Measurements from ENCODE around the gene ZMYND12. TPM values are rescaled to one million over a fixed set of nuclear protein-coding genes. Genes with fewer than 3 reads are reported as not detected.

ZMYND12 gene
- total RNA-seq, 1 experiment from 2014 or later, result 0.28 TPM

DNA sequence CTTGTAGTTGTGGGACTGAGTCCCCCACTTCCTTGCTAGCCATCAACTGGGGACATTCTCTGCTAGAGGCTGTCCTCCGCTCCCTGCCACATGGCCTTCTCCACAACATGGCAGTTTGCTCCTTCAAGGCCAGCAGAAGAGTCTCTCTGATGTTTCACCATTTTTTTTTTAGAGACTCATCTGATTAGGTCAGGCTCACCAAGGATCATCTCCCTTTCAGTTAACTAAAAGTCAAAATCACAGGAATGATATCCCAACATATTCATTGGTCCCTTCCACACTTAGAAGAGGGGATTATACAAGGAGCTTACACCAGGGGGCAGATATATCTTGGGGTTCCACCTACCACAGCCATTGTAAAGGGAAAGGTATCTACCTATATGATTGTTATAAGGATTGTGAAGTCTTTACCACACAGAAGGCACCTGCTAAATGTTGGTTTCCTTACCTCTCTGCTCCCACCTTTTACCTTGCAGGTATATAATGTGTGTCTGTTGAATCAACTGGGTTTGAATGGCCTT lies 51.9 kb downstream of the ZMYND12 start:
- ChIA-PET POLR2A (ENCODE audit: low non-redundant PET) (no interaction called here), CTCF (no interaction called here)
- Histone ChIP-seq H3K4me1 (ENCODE audit: insufficient read depth, low read length, poor library complexity, severe bottlenecking) (no peaks in the 10 kb centered on the region), H3K27me3 (replicated peaks; ENCODE audit: insufficient read depth, low read depth, low read length, poor library complexity) (peaks cover 18% of the 10 kb centered on the region), H3K4me3 (ENCODE audit: low read depth, low read length, poor library complexity, severe bottlenecking) (no peak overlapping the region), H3K27ac (ENCODE audit: low read depth, low read length, poor library complexity, severe bottlenecking) (no peak overlapping the region), H3K9me3 (ENCODE audit: low read depth, low read length, poor library complexity, severe bottlenecking) (no peaks in the 10 kb centered on the region), H3K36me3 (ENCODE audit: insufficient read depth, low read length, poor library complexity, severe bottlenecking) (no peaks in the 10 kb centered on the region)
- DNase-seq (ENCODE audit: low spot score), result no peak
- TF ChIP-seq EZH2 (IDR thresholded peaks at IDR 0.05; ENCODE audit: borderline replicate concordance, low read depth, low read length, poor library complexity, severe bottlenecking) (no peak), CTCF (conservative IDR thresholded peaks at IDR 0.05; ENCODE audit: low read depth, low read length) (peak; percentile 44)
- no TSS peak for BruUV-seq (replicated peaks)
- intact Hi-C loops (cut with micrococcal nuclease; ENCODE audit: unreplicated experiment), result no loop called here

- CTCF ChIA-PET, result no interaction called here
These were observed 56.3 kb downstream of the ZMYND12 start for GRCh38 chr1:42399315-42400100.

More at GRCh38 chr1:42399315-42400100, 56.3 kb downstream of the ZMYND12 start:
- no peak overlapping the region for H3K27ac ChIP-seq (ENCODE audit: low read depth, low read length, poor library complexity, severe bottlenecking)
- no peak for DNase-seq (ENCODE audit: low spot score)
- POLR2A ChIA-PET (ENCODE audit: low non-redundant PET), result no interaction called here
- no TSS peak for BruUV-seq (replicated peaks)
- TF ChIP-seq CTCF (conservative IDR thresholded peaks at IDR 0.05; ENCODE audit: low read depth, low read length) (no peak), EZH2 (IDR thresholded peaks at IDR 0.05; ENCODE audit: borderline replicate concordance, low read depth, low read length, poor library complexity, severe bottlenecking) (no peak)
- no peak overlapping the region for H3K4me3 ChIP-seq (ENCODE audit: low read depth, low read length, poor library complexity, severe bottlenecking)
- H3K36me3 ChIP-seq (ENCODE audit: insufficient read depth, low read length, poor library complexity, severe bottlenecking), result no peaks in the 10 kb centered on the region
- H3K9me3 ChIP-seq (ENCODE audit: low read depth, low read length, poor library complexity, severe bottlenecking), result no peaks in the 10 kb centered on the region
- intact Hi-C loops (cut with micrococcal nuclease; ENCODE audit: unreplicated experiment), result no loop called here
- H3K27me3 ChIP-seq (replicated peaks; ENCODE audit: insufficient read depth, low read depth, low read length, poor library complexity), result peaks cover 4% of the 10 kb centered on the region
- no peaks in the 10 kb centered on the region for H3K4me1 ChIP-seq (ENCODE audit: insufficient read depth, low read length, poor library complexity, severe bottlenecking)

Measured in A673 (cell line).